HL-60 (cell line): ENCODE data around the gene PLA2G2E.

ENCODE experiments used
- DNase-seq, 2 experiments: peaks; one replicate each; pipeline ENCODE4 v3.0.0-alpha.2; 2010 to 2020; ENCODE audit warnings: low read depth in 1 of 2, low spot score in 1 of 2
- H3K27ac ChIP-seq: fragments of 250-450 bp; sonication (Bioruptor Pico); replicated peaks from 2 replicates; pipeline ENCODE4 v1.5.1; 2020; ENCODE audit warnings: mild to moderate bottlenecking, moderate library complexity
- H3K27me3 ChIP-seq: fragments of 250-450 bp; sonication (Bioruptor Pico); 2 replicates; pipeline ENCODE4 v1.5.1; 2021; ENCODE audit warnings: mild to moderate bottlenecking, moderate library complexity; ENCODE audit not compliant: insufficient read depth, poor library complexity, severe bottlenecking
- H3K4me3 ChIP-seq: replicated peaks from 2 replicates; pipeline ENCODE4 v1.5.1; 2011; ENCODE audit warnings: mild to moderate bottlenecking, control low read depth, low read length; ENCODE audit not compliant: insufficient read depth
- GABPA ChIP-seq: IDR thresholded peaks from 2 replicates; pipeline ENCODE4 v1.6.1; 2012; ENCODE audit warnings: low read depth
- POLR2AphosphoS5 ChIP-seq: IDR thresholded peaks from 2 replicates; pipeline ENCODE4 v1.6.1; 2012; ENCODE audit warnings: low read depth
- SPI1 ChIP-seq: IDR thresholded peaks from 2 replicates; pipeline ENCODE4 v1.6.1; 2012; ENCODE audit warnings: low read depth, mild to moderate bottlenecking, borderline replicate concordance
- TF ChIP-seq, protein P1 (sequence below): IDR thresholded peaks from 2 replicates; pipeline ENCODE4 v1.6.1; 2012; ENCODE audit warnings: low read depth; ENCODE audit not compliant: insufficient replicate concordance
- TF ChIP-seq, protein P2 (sequence below): IDR thresholded peaks from one replicate; pipeline ENCODE4 v1.5.1; 2011; ENCODE audit warnings: low read length, control low read depth, inconsistent platforms; ENCODE audit not compliant: insufficient read depth

PLA2G2E gene

GRCh38 chr1:19903621-19904020 lies 19.8 kb downstream of the PLA2G2E start:
- TF ChIP-seq POLR2AphosphoS5, result no peak
- no peak for TF ChIP-seq GABPA
- no peak for TF ChIP-seq SPI1
- TF ChIP-seq, protein P1, sequence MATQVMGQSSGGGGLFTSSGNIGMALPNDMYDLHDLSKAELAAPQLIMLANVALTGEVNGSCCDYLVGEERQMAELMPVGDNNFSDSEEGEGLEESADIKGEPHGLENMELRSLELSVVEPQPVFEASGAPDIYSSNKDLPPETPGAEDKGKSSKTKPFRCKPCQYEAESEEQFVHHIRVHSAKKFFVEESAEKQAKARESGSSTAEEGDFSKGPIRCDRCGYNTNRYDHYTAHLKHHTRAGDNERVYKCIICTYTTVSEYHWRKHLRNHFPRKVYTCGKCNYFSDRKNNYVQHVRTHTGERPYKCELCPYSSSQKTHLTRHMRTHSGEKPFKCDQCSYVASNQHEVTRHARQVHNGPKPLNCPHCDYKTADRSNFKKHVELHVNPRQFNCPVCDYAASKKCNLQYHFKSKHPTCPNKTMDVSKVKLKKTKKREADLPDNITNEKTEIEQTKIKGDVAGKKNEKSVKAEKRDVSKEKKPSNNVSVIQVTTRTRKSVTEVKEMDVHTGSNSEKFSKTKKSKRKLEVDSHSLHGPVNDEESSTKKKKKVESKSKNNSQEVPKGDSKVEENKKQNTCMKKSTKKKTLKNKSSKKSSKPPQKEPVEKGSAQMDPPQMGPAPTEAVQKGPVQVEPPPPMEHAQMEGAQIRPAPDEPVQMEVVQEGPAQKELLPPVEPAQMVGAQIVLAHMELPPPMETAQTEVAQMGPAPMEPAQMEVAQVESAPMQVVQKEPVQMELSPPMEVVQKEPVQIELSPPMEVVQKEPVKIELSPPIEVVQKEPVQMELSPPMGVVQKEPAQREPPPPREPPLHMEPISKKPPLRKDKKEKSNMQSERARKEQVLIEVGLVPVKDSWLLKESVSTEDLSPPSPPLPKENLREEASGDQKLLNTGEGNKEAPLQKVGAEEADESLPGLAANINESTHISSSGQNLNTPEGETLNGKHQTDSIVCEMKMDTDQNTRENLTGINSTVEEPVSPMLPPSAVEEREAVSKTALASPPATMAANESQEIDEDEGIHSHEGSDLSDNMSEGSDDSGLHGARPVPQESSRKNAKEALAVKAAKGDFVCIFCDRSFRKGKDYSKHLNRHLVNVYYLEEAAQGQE, result no peak
- TF ChIP-seq, protein P2, sequence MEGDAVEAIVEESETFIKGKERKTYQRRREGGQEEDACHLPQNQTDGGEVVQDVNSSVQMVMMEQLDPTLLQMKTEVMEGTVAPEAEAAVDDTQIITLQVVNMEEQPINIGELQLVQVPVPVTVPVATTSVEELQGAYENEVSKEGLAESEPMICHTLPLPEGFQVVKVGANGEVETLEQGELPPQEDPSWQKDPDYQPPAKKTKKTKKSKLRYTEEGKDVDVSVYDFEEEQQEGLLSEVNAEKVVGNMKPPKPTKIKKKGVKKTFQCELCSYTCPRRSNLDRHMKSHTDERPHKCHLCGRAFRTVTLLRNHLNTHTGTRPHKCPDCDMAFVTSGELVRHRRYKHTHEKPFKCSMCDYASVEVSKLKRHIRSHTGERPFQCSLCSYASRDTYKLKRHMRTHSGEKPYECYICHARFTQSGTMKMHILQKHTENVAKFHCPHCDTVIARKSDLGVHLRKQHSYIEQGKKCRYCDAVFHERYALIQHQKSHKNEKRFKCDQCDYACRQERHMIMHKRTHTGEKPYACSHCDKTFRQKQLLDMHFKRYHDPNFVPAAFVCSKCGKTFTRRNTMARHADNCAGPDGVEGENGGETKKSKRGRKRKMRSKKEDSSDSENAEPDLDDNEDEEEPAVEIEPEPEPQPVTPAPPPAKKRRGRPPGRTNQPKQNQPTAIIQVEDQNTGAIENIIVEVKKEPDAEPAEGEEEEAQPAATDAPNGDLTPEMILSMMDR, result no peak

GRCh38 chr1:19901653-19902052 lies 21.8 kb downstream of the PLA2G2E start:
- Histone ChIP-seq H3K27ac (no peak overlapping the region), H3K27me3 (no peaks in the 10 kb centered on the region), H3K4me3 (no peak overlapping the region)
- DNase-seq, result no peak
- TF ChIP-seq, protein P2, result no peak
- TF ChIP-seq GABPA, result no peak
- no peak for TF ChIP-seq POLR2AphosphoS5
- TF ChIP-seq, protein P1, result no peak
- TF ChIP-seq SPI1, result no peak

More at GRCh38 chr1:19903621-19904020, 19.8 kb downstream of the PLA2G2E start:
- DNase-seq, result no peak
- Histone ChIP-seq H3K27me3 (no peaks in the 10 kb centered on the region), H3K4me3 (no peak overlapping the region), H3K27ac (no peak overlapping the region)

GRCh38 chr1:19894218-19894617 lies 29.2 kb downstream of the PLA2G2E start:
- no peak for DNase-seq
- H3K4me3 ChIP-seq, result no peak overlapping the region
- TF ChIP-seq SPI1 (no peak), GABPA (no peak), POLR2AphosphoS5 (no peak)
- TF ChIP-seq, protein P2, result no peak
- TF ChIP-seq, protein P1, result no peak
- no peak overlapping the region for H3K27ac ChIP-seq
- no peaks in the 10 kb centered on the region for H3K27me3 ChIP-seq
